Measurements from ENCODE around the gene MASP2. TPM values are rescaled to one million over a fixed set of nuclear protein-coding genes. Genes with fewer than 3 reads are reported as not detected.
"Not testable (repeated sequence)": the region's sequence is repeated elsewhere in the genome, so short reads cannot be mapped to it uniquely, and the experiment has no call there.

The MASP2 gene
- total RNA-seq, 2 donors from 2014 or later = 0.43 TPM; not detected in 1

DNA sequence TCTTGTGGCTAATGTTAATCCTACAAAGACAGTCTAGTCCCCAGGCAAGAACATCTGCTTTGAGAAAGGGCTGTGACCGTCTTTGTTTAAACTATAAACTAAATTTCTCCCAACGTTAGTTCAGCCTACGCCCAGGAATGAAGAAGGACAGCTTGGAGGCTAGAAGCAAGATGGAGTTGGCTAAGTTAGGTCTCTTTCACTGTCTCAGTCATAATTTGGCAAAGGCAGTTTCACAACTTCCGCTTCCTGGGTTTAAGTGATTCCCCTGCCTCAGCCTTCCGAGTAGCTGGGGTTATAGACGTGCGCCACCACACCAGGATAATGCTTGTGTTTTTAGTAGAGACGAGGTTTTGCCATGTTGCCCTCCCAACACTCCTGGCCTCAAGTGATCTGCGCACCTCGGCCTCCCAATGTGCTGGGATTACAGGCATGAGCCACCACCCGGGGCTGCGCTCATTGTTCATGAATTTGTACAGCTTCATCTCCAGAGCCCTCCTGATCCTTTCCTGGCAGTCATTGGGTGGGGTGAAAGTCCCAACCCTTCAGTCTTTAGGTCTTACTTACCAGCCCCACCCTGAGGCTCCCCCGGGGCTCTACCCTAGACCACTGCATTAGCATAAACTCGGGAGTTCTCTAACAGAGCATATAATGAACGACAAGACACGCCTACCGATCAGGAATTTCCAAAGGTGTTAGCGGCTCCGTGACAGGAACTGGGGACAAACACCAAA lies 4.9 kb upstream of the MASP2 start:
- H3K4me1 Mint-ChIP-seq = no peaks in the 10 kb centered on the region
- peak overlapping the region; percentile 26 for H3K4me3 Mint-ChIP-seq
- peaks cover 25% of the 10 kb centered on the region for H3K36me3 Mint-ChIP-seq (ENCODE audit: low read depth)
- H3K9me3 Mint-ChIP-seq = no peaks in the 10 kb centered on the region
- no peaks in the 10 kb centered on the region for H3K27me3 Mint-ChIP-seq
- peak; percentile 56 for ATAC-seq (replicated peaks)
- peak overlapping the region; percentile 44 for H3K27ac Mint-ChIP-seq

DNA sequence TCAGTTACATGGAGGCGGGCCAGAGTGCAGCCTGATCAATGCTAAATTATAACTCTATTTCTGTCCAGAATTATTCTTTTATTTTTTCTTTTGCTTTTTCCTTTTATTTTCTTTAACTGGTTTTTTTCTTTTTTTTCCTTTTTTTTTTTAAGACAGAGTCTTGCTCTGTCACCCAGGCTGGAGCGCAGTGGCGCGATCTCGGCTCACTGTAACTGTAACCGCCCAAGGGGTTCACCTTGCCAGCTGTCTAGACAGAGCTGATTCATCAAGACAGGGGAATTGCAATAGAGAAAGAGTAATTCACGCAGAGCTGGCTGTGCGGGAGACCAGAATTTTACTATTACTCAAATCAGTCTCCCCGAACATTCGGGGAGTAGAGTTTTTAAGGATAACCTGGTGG lies 4.1 kb upstream of the MASP2 start:
- not testable (repeated sequence) for H3K9me3 Mint-ChIP-seq; H3K4me1 Mint-ChIP-seq; H3K27me3 Mint-ChIP-seq; ATAC-seq (replicated peaks)
- Mint-ChIP-seq H3K4me3 (peak overlapping the region; percentile 26), H3K27ac (peak overlapping the region; percentile 44), H3K36me3 (ENCODE audit: low read depth) (peaks cover 17% of the 10 kb centered on the region)

DNA sequence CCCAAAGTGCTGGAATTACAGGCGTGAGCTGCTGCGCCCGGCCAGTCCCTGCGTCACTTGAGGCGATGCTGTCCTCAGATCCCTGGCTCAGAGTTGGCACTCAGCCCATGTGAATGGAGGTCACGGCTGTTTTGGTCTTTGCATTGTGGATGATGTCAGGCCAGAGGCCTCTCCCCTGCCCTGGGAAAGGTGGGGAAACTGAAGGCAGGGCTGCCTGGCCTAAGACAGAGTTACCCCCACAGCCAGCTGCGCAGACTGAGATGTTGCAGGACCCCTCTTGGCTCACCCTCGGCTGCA lies 821 bp downstream of the MASP2 start:
- H3K36me3 Mint-ChIP-seq (ENCODE audit: low read depth) = no peaks in the 10 kb centered on the region
- no peaks in the 10 kb centered on the region for H3K27me3 Mint-ChIP-seq
- no peaks in the 10 kb centered on the region for H3K9me3 Mint-ChIP-seq
- no peaks in the 10 kb centered on the region for H3K4me1 Mint-ChIP-seq
- ATAC-seq (replicated peaks) = no peak
- H3K4me3 Mint-ChIP-seq = no peak overlapping the region
- no peak overlapping the region for H3K27ac Mint-ChIP-seq

GRCh38 chr1:11045428-11046269 lies 1.4 kb downstream of the MASP2 start:
- Mint-ChIP-seq H3K4me1 (no peaks in the 10 kb centered on the region), H3K9me3 (no peaks in the 10 kb centered on the region), H3K36me3 (ENCODE audit: low read depth) (no peaks in the 10 kb centered on the region), H3K4me3 (no peak overlapping the region), H3K27ac (no peak overlapping the region), H3K27me3 (no peaks in the 10 kb centered on the region)
- no peak for ATAC-seq (replicated peaks)

GRCh38 chr1:11044849-11045427 lies 2.1 kb downstream of the MASP2 start:
- no peaks in the 10 kb centered on the region for H3K27me3 Mint-ChIP-seq
- no peaks in the 10 kb centered on the region for H3K9me3 Mint-ChIP-seq
- H3K27ac Mint-ChIP-seq = no peak overlapping the region
- no peaks in the 10 kb centered on the region for H3K4me1 Mint-ChIP-seq
- no peaks in the 10 kb centered on the region for H3K36me3 Mint-ChIP-seq (ENCODE audit: low read depth)
- no peak overlapping the region for H3K4me3 Mint-ChIP-seq
- ATAC-seq (replicated peaks) = no peak

- Mint-ChIP-seq H3K27ac (no peak overlapping the region), H3K4me1 (no peaks in the 10 kb centered on the region), H3K36me3 (ENCODE audit: low read depth) (no peaks in the 10 kb centered on the region), H3K9me3 (no peaks in the 10 kb centered on the region), H3K27me3 (no peaks in the 10 kb centered on the region), H3K4me3 (no peak overlapping the region)
- ATAC-seq (replicated peaks) = no peak
Measured at GRCh38 chr1:11044086-11044848, 2.8 kb downstream of the MASP2 start.

DNA sequence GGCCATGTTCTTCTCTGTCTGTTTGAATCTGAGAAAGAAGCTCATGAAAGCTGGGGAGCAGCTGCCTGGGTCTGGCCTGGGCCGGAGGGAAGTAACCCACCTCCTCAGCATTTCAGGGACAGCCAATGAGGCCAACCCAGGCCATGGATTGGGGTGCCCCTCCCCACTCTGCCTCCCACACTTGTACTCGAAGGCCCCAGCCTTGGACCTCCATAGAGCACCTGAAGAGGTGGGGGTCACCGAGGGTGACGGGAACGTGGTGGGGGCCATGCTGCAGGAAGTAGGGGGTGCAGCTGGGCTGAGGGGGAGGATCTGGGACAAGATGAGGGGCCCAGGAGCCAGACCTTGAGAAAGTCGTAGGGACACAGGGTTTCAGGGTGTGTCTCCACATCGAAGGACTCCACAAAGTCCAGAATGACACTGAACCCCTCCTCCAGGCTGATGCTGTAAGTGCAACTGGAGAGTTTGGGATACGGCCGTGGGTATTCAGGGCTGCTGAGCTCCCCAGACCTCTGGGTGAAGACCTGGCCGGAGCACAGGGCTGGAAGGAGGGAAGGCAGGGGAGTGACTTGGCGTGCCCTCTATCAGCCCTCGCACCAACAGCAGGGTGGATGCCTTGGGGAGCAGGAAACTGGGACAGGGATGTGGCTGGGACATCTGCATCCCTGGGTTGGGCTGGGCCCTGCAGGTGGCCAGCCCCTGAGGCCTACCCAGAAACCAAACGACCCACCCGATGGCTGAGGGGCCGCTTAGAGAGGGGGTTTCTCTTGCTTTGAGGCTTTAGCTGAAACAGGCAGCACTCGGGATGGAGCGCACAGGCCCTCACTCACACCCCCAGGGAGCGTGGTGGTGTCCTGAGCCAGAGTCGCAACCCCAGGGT lies 3.8 kb downstream of the MASP2 start:
- Mint-ChIP-seq H3K9me3 (no peaks in the 10 kb centered on the region), H3K4me1 (no peaks in the 10 kb centered on the region), H3K36me3 (ENCODE audit: low read depth) (no peaks in the 10 kb centered on the region), H3K27me3 (no peaks in the 10 kb centered on the region), H3K27ac (no peak overlapping the region), H3K4me3 (no peak overlapping the region)
- ATAC-seq (replicated peaks) = no peak

DNA sequence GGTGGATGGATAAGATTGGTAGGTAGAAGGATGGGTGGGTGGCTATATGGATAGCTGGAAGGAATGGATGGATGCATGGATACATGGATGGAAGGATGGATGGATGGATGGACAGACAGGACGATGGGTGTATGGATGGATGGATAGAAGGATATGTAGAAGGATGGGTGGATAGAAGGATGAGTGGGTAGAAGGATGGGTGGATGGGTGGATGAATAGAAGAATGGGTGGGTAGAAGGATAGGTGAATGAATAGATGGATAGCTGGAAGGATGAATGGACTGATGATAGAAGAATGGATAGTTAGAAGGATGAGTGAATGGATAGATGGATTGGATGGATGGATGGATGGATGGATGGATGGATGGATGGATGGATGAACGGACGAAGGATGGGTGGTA lies 5.0 kb downstream of the MASP2 start:
- Mint-ChIP-seq H3K4me3 (no peak overlapping the region), H3K9me3 (no peaks in the 10 kb centered on the region), H3K27ac (no peak overlapping the region), H3K27me3 (no peaks in the 10 kb centered on the region), H3K4me1 (no peaks in the 10 kb centered on the region), H3K36me3 (ENCODE audit: low read depth) (no peaks in the 10 kb centered on the region)
- ATAC-seq (replicated peaks) = no peak

- Mint-ChIP-seq H3K36me3 (ENCODE audit: low read depth) (no peaks in the 10 kb centered on the region), H3K9me3 (no peaks in the 10 kb centered on the region), H3K4me3 (no peak overlapping the region), H3K27me3 (no peaks in the 10 kb centered on the region), H3K27ac (no peak overlapping the region), H3K4me1 (no peaks in the 10 kb centered on the region)
- ATAC-seq (replicated peaks) = no peak
Measured at GRCh38 chr1:11041048-11041447, 6.0 kb downstream of the MASP2 start.

DNA sequence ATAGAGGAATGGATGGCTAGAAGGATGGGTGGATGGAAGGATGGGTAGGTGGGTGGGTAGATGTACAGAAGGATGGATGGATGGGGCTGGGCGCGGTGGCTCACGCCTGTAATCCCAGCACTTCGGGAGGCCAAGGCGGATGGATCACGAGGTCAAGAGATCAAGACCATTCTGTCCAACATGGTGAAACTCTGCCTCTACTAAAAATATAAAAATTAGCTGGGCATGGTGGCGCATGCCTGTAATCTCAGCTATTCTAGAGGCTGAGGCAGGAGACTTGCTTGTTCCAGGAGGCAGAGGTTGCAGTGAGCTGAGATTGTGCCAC lies 7.0 kb downstream of the MASP2 start:
- H3K36me3 Mint-ChIP-seq (ENCODE audit: low read depth); H3K9me3 Mint-ChIP-seq; H3K4me1 Mint-ChIP-seq; ATAC-seq (replicated peaks); H3K4me3 Mint-ChIP-seq; H3K27me3 Mint-ChIP-seq; H3K27ac Mint-ChIP-seq: not testable (repeated sequence)

GRCh38 chr1:11039351-11040104 lies 7.5 kb downstream of the MASP2 start:
- Mint-ChIP-seq H3K4me3 (no peak overlapping the region), H3K27ac (no peak overlapping the region), H3K4me1 (no peaks in the 10 kb centered on the region), H3K36me3 (ENCODE audit: low read depth) (no peaks in the 10 kb centered on the region), H3K9me3 (no peaks in the 10 kb centered on the region), H3K27me3 (no peaks in the 10 kb centered on the region)
- no peak for ATAC-seq (replicated peaks)

GRCh38 chr1:11037740-11038182 lies 9.3 kb downstream of the MASP2 start:
- no peaks in the 10 kb centered on the region for H3K27me3 Mint-ChIP-seq
- no peaks in the 10 kb centered on the region for H3K9me3 Mint-ChIP-seq
- H3K27ac Mint-ChIP-seq = no peak overlapping the region
- ATAC-seq (replicated peaks) = peak; percentile 97
- no peaks in the 10 kb centered on the region for H3K36me3 Mint-ChIP-seq (ENCODE audit: low read depth)
- H3K4me3 Mint-ChIP-seq = no peak overlapping the region
- no peaks in the 10 kb centered on the region for H3K4me1 Mint-ChIP-seq

DNA sequence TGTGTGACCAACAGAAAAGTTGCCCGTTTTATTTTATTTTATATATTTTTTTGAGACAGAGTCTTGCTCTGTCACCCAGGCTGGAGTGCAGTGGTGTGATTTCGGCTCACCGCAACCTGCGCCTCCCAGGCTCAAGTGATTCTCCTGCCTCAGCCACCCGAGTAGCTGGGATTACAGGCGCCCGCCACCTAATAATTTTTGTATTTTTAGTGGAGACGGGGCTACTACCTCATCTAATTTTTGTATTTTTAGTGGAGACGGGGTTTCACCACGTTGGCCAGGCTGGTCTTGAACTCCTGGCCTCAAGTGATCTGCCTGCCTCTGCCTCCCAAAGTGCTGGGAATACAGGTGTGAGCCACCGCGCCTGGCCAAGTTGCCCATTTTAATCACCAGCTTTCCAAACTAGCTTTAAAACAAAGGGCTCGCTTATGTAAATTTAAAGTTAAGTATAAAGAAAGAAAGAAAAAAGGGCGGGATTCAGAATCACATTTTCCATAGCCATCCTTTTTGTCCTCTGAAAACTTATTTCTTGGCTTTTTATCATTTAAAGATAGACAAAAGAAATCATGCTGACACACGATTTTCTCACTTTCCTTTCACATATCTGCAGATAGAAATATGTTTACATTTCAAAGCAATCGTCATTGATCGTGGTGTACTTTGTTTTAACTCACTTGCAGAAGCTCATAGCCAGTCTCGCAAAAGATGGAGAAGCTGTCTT lies 9.9 kb downstream of the MASP2 start:
- H3K9me3 Mint-ChIP-seq; ATAC-seq (replicated peaks); H3K27me3 Mint-ChIP-seq; H3K4me3 Mint-ChIP-seq; H3K4me1 Mint-ChIP-seq; H3K36me3 Mint-ChIP-seq (ENCODE audit: low read depth); H3K27ac Mint-ChIP-seq: not testable (repeated sequence)

Measured in activated T-helper 17 cell treated with anti-CD3 and anti-CD28 coated beads, Interleukin-2, amount 50 U/mL, for 72 hours (primary cell).